Thymus (tissue), 11 donors: ENCODE data around the gene CREB5. TPM values are rescaled to one million over a fixed set of nuclear protein-coding genes. Genes with fewer than 3 reads are reported as not detected.
A peak's percentile ranks its signal among the peaks of the same experiment; 100 is the strongest.

Experiments used
- DNase-seq, 9 donors: peaks; one replicate each; pipeline ENCODE4 v3.0.0-alpha.2; 2013; ENCODE audit warnings: low spot score in 9 of 9, low read depth in 6 of 9, missing footprints in 1 of 9
- H3K27ac ChIP-seq, 2 donors: one replicate each; pipeline ENCODE4 v1.5.1; 2013; ENCODE audit warnings: control low read depth in 1 of 2, low read depth in 1 of 2, low read length in 1 of 2, mild to moderate bottlenecking in 1 of 2, moderate library complexity in 1 of 2
- H3K27me3 ChIP-seq, 2 donors: one replicate each; pipeline ENCODE4 v1.5.1; 2013; ENCODE audit warnings: low read length in 1 of 2; ENCODE audit not compliant: control insufficient read depth in 2 of 2, insufficient read depth in 1 of 2
- H3K36me3 ChIP-seq, 2 donors: one replicate each; pipeline ENCODE4 v1.5.1; 2013; ENCODE audit warnings: low read length in 1 of 2, mild to moderate bottlenecking in 1 of 2, moderate library complexity in 1 of 2; ENCODE audit not compliant: control insufficient read depth in 2 of 2, insufficient read depth in 2 of 2
- H3K4me1 ChIP-seq, 2 donors: one replicate each; pipeline ENCODE4 v1.5.1; 2013; ENCODE audit warnings: low read length in 2 of 2; ENCODE audit not compliant: control insufficient read depth in 2 of 2, insufficient read depth in 2 of 2
- H3K4me3 ChIP-seq, 2 donors: one replicate each; pipeline ENCODE4 v1.5.1; 2013; ENCODE audit warnings: low read length in 2 of 2, control low read depth in 1 of 2, mild to moderate bottlenecking in 1 of 2
- H3K9me3 ChIP-seq, 2 donors: one replicate each; pipeline ENCODE4 v1.5.1; 2013; ENCODE audit warnings: low read length in 1 of 2, mild to moderate bottlenecking in 1 of 2; ENCODE audit not compliant: control insufficient read depth in 2 of 2, insufficient read depth in 1 of 2
- WGBS: extraction: QIAGEN DNeasy Blood & Tissue Kit; methylation state at CpG from one replicate; pipeline ENCODE4 v1.1.7; 2013; 5-methylcytosine and 5-hydroxymethylcytosine counted together
- polyA plus RNA-seq: library from polyadenylated mRNA; stranded (reverse); fragments of 200-250 nt; gene quantifications from one replicate; pipeline ENCODE4 v1.2.3, GENCODE V29; 2013
- total RNA-seq: library from RNA; stranded (reverse); fragments of 120-200 nt; gene quantifications from one replicate; pipeline ENCODE4 v1.2.4, GENCODE V29; 2013
- donor health status: healthy.

Gene CREB5
- total and polyA plus RNA-seq, 2 donors: 1.1 to 5.4 TPM

GRCh38 chr7:28378574-28379149 is 33.7 kb upstream of the CREB5 start:
- Histone ChIP-seq H3K36me3 (no peaks in the 10 kb centered on the region), H3K4me3 (no peak overlapping the region)

DNA sequence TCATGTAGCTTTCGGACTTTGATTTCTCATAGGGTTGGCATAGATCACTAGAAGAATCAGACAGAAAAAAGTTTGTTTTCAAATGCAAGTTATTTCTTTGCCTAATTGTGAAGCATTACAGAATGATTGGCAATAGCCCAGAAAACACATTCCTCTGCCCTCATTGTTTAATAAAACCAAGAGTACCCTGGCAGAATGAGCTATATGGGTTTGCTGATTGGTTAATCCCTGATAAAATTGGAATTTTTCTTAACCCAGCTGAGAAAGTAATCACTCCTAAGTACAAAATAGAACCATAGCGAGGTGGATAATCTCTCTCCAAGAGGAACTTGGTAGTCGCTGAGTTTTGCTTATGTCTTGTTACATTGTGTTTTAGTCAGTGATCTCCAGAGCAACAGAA is 30.9 kb upstream of the CREB5 start:
- Histone ChIP-seq H3K4me3 (no peak overlapping the region), H3K27me3 (no peaks in the 10 kb centered on the region), H3K9me3 (no peaks in the 10 kb centered on the region), H3K36me3 (no peaks in the 10 kb centered on the region), H3K4me1 (no peaks in the 10 kb centered on the region), H3K27ac (no peak overlapping the region)
- DNase-seq: no peak
- WGBS: 98% methylated on average over 3 of the region's 3 CpGs

More at GRCh38 chr7:28378574-28379149, 33.7 kb upstream of the CREB5 start:
- H3K27me3 ChIP-seq: no peaks in the 10 kb centered on the region
- no peaks in the 10 kb centered on the region for H3K9me3 ChIP-seq
- H3K27ac ChIP-seq: no peak overlapping the region
- H3K4me1 ChIP-seq: no peaks in the 10 kb centered on the region
- no peak for DNase-seq
- WGBS: 74% methylated on average over 3 of the region's 3 CpGs

- no peaks in the 10 kb centered on the region for H3K27me3 ChIP-seq
- no peaks in the 10 kb centered on the region for H3K36me3 ChIP-seq
- H3K4me1 ChIP-seq: no peaks in the 10 kb centered on the region
- WGBS: 93% methylated on average over 5 of the region's 5 CpGs
- H3K4me3 ChIP-seq: no peak overlapping the region
- no peak for DNase-seq
- H3K27ac ChIP-seq: no peak overlapping the region
- no peaks in the 10 kb centered on the region for H3K9me3 ChIP-seq
These were observed 30.2 kb upstream of the CREB5 start for GRCh38 chr7:28382144-28382543.

DNA sequence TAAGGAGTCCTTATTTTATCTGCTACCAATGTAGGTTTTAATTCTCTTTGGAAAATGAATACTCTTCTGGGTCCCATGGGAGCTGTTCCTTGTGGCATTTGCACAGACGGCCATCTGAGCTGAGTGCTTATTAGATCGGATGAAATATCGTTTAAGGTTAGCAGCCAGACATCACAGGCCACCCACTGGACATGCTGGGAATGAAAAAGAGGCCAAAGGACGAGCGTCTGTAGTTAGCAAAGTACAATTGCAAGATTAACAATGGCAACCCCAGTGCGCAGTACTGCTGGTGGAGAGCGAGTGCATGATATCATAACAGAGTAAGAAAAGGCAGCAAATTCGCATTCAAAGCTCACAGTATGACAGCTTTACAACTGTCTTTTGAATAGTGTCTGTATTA is 28.3 kb upstream of the CREB5 start:
- no peaks in the 10 kb centered on the region for H3K27me3 ChIP-seq
- H3K4me3 ChIP-seq: no peak overlapping the region
- H3K36me3 ChIP-seq: no peaks in the 10 kb centered on the region
- WGBS: 95% methylated on average over 8 of the region's 8 CpGs
- no peaks in the 10 kb centered on the region for H3K9me3 ChIP-seq
- no peaks in the 10 kb centered on the region for H3K4me1 ChIP-seq
- DNase-seq: no peak
- H3K27ac ChIP-seq: no peak overlapping the region

DNA sequence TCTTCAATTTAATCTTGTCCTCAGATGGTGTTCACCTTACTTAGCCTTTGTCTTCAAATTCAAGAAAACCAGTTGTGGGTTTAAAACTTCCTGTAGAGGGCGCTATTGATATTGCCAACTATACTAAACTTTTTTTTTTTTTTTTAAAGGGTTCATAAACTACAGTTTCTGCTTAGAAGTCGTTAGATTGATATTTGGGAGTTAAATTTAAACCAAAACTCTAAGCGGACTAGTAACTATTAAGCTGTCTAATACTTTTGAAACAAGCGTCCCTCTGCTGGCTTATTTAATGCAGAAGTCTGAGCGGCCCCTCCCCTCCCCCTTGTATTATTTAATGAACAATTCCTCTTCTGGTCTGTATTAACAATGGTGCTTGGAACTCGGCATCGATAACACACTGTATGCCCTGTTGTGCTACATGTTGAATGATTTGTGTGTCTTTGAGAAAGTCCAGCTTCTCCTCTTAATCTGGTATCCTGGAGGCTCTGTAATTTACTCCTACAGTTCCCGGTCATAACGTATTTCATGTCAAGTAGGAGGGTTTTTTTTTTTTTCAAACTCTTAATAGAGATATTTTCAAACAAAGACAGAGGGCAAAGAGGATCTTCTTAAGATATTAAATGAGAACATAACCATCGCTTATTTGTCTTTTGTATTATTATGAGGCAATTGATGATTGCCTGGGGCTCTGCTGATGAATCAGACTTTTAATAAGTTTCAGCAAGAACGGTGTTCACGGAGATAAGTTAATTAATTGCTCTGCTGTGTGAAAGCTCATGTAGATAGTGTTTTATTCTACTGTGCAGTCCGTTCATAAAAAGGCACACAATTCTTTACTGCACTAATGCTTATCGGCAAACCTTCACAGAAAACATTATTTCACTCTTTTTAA is 22.6 kb upstream of the CREB5 start:
- Histone ChIP-seq H3K36me3 (no peaks in the 10 kb centered on the region), H3K27me3 (no peaks in the 10 kb centered on the region), H3K9me3 (no peaks in the 10 kb centered on the region), H3K4me3 (no peak overlapping the region), H3K4me1 (no peaks in the 10 kb centered on the region), H3K27ac (no peak overlapping the region)
- WGBS: 39% methylated on average over 14 of the region's 14 CpGs
- DNase-seq: peak in 7 of 9 donors; percentile 24 to 72 (median 44)

DNA sequence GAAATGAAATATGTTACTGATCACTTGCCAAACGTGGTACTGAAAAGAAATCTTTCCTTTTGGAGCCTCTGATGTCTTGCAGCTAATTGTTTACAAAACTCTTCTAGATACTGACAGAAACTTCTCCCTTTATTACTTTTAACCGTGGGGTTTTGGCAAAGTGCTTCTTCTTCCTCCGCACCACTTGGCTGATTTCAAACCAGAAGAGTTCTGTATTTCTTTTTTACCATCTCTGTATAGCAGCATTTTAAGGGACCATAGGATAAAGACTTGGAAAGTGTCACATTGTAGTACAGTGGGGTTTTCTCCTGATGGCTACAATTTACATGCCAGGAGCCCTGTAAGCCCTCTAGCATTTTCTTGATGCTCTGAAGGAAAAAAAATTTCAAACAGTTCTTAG is 21.9 kb upstream of the CREB5 start:
- Histone ChIP-seq H3K4me1 (no peaks in the 10 kb centered on the region), H3K27me3 (no peaks in the 10 kb centered on the region), H3K27ac (no peak overlapping the region), H3K4me3 (no peak overlapping the region), H3K9me3 (no peaks in the 10 kb centered on the region), H3K36me3 (no peaks in the 10 kb centered on the region)
- 77% methylated on average over 3 of the region's 3 CpGs for WGBS
- no peak for DNase-seq

GRCh38 chr7:28392289-28392688 is 20.0 kb upstream of the CREB5 start:
- DNase-seq: no peak
- WGBS: 99% methylated on average over 2 of the region's 2 CpGs
- H3K27ac ChIP-seq: no peak overlapping the region
- H3K4me1 ChIP-seq: no peaks in the 10 kb centered on the region
- H3K9me3 ChIP-seq: no peaks in the 10 kb centered on the region
- H3K36me3 ChIP-seq: no peaks in the 10 kb centered on the region
- H3K27me3 ChIP-seq: no peaks in the 10 kb centered on the region
- no peak overlapping the region for H3K4me3 ChIP-seq

- Histone ChIP-seq H3K9me3 (no peaks in the 10 kb centered on the region), H3K4me1 (no peaks in the 10 kb centered on the region), H3K36me3 (no peaks in the 10 kb centered on the region), H3K4me3 (no peak overlapping the region), H3K27ac (no peak overlapping the region), H3K27me3 (no peaks in the 10 kb centered on the region)
- WGBS: 80% methylated on average over 3 of the region's 3 CpGs
- DNase-seq: no peak
These were observed 16.9 kb upstream of the CREB5 start for GRCh38 chr7:28395404-28395803.

GRCh38 chr7:28395831-28396230 is 16.5 kb upstream of the CREB5 start:
- H3K4me1 ChIP-seq: no peaks in the 10 kb centered on the region
- no peaks in the 10 kb centered on the region for H3K9me3 ChIP-seq
- no peak overlapping the region for H3K27ac ChIP-seq
- no peaks in the 10 kb centered on the region for H3K27me3 ChIP-seq
- DNase-seq: no peak
- no peak overlapping the region for H3K4me3 ChIP-seq
- H3K36me3 ChIP-seq: no peaks in the 10 kb centered on the region
- WGBS: 87% methylated on average over 2 of the region's 2 CpGs
